Adrenal gland (tissue), 12 donors: Measurements from ENCODE around the gene TBX15. TPM values are rescaled to one million over a fixed set of nuclear protein-coding genes. Genes with fewer than 3 reads are reported as not detected.

Experiments used
- DNase-seq, 7 donors: peaks; one replicate each; pipeline ENCODE4 v3.0.0-alpha.2; 2019 to 2020
- H3K27ac ChIP-seq, 5 donors: fragments of 200-600 bp; sonication (generic) in 4 of 5; 1 replicate in 3 of 5; 2 replicates in 2 of 5; pipeline versions ENCODE4 v1.5.1 to v1.8.0; 2016 to 2020; ENCODE audit warnings: mild to moderate bottlenecking in 1 of 5
- H3K27me3 ChIP-seq: fragments of 200-600 bp; 2 replicates; pipeline ENCODE4 v1.8.0; 2021
- H3K36me3 ChIP-seq, 2 donors: fragments of 200-600 bp; replicated peaks in 1 of 2; 1 replicate in 1 of 2; 2 replicates in 1 of 2; pipeline versions ENCODE4 v1.5.1 to v1.8.0; 2018 to 2022
- H3K4me1 ChIP-seq, 2 donors: fragments of 200-600 bp; replicated peaks in 1 of 2; 1 replicate in 1 of 2; 2 replicates in 1 of 2; pipeline versions ENCODE4 v1.5.1 to v1.8.0; 2018 to 2021
- H3K4me3 ChIP-seq, 4 donors: fragments of 200-600 bp; sonication (generic) in 3 of 4; one replicate each; pipeline ENCODE4 v1.5.1; 2016 to 2018
- H3K9me3 ChIP-seq, 3 donors: fragments of 200-600 bp; sonication (generic) in 1 of 3; replicated peaks in 1 of 3; 1 replicate in 2 of 3; 2 replicates in 1 of 3; pipeline versions ENCODE4 v1.5.1 to v1.8.0; 2016 to 2021
- CTCF ChIP-seq, 6 experiments: fragments of 450-650 bp in 4 of 6; fragments of 200-600 bp in 2 of 6; sonication (generic) in 1 of 6; IDR thresholded peaks; 1 replicate in 5 of 6; 2 replicates in 1 of 6; pipeline versions ENCODE4 v1.5.1 to v1.8.0; 2016 to 2021; ENCODE audit warnings: antibody characterized with exemption in 6 of 6, mild to moderate bottlenecking in 2 of 6, moderate library complexity in 1 of 6
- POLR2A ChIP-seq, 2 donors: fragments of 450-650 bp; IDR thresholded peaks; one replicate each; pipeline ENCODE4 v1.6.1; 2017; ENCODE audit warnings: antibody characterized with exemption in 2 of 2, mild to moderate bottlenecking in 2 of 2, moderate library complexity in 1 of 2
- WGBS, 4 donors: extraction: QIAGEN DNeasy Blood & Tissue Kit in 2 of 4; methylation state at CpG; one replicate each; pipeline versions ENCODE4 v1.1.5 to v1.1.7; 2013 to 2017; 5-methylcytosine and 5-hydroxymethylcytosine counted together
- intact Hi-C, 2 donors: fragments of 100-400 bp; cut with DNase I; formaldehyde crosslinking; loops; one replicate each; pipeline versions ENCODE4 v1.14.1 to v1.15.0; 2022 to 2023
- polyA plus RNA-seq, 3 donors: library from polyadenylated mRNA; stranded (reverse); fragments of 200-250 nt in 2 of 3; fragments of 350-450 nt in 1 of 3; fragmentation: Illumina TruSeq in 1 of 3; extraction: RNeasy Lipid Tissue Mini Kit (QIAGEN cat#74804) in 1 of 3; gene quantifications; one replicate each; pipeline ENCODE4 v1.2.3, GENCODE V29; 2013 to 2014
- total RNA-seq, 9 donors: library from RNA; depleted of rRNA in 4 of 9; stranded (reverse); fragments of >200 nt in 4 of 9; fragments of 120-200 nt in 1 of 9; fragmentation: NEBNext Ultra II Directional in 1 of 9; extraction: Animal tissue kit (Norgen Biotek cat#: 25700) in 1 of 9; gene quantifications; one replicate each; pipeline versions ENCODE4 v1.1.0 to v1.2.4, GENCODE V29; 2013 to 2023
- donor health status: healthy with polysubstance abuse.
- donor health status: Bipolar disorder and iron deficiency.
- donor health status: DM: yes; HTN: yes; CAD: no.
- donor health status: DM: no; HTN: no; CAD: no.
- donor health status: DM: no; HTN: no; CAD: no.
- donor health status: DM: yes; HTN: yes; CAD: no.

TBX15 gene
- total and polyA plus RNA-seq, 12 donors, result 0.06 to 0.48 (median 0.15) TPM; not detected in 2

- intact Hi-C loops, result no loop called here
- Histone ChIP-seq H3K4me3 (no peak overlapping the region), H3K4me1 (no peaks in the 10 kb centered on the region), H3K9me3 (no peaks in the 10 kb centered on the region), H3K27me3 (no peaks in the 10 kb centered on the region), H3K27ac (no peak overlapping the region), H3K36me3 (no peaks in the 10 kb centered on the region)
- 43 to 51% (median 50%) methylated on average over 6 of the region's 6 CpGs for WGBS, 4 donors
- TF ChIP-seq POLR2A (IDR thresholded peaks at IDR 0.05) (no peak), CTCF (IDR thresholded peaks at IDR 0.05) (no peak)
- DNase-seq, result no peak
Observed at GRCh38 chr1:118905196-118905595, 82.9 kb downstream of the TBX15 start.

DNA sequence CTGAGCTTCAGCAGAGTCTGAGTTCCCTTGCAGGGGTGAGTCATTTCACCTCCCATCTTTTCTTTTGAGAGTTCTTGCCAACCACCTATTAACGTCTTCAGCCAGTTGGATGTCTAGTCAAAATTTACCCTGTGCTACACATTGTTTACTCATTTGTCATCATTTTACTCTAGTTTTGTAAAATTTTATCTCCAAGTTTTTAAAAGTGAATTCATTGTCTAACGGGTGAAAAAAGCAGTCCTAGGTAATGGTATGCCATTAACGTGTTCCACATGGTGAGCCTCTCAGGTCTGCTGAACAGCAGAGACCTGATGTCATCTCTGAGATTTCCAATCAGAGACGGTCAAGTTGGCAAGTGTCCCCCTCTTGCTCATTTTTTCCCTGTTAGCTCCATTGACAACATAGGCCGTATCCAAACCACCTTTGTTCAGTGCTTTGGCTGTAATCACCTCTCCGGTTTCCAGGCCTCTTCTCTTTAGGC is 85.4 kb downstream of the TBX15 start:
- 74 to 84% (median 78%) methylated on average over 6 of the region's 6 CpGs for WGBS, 4 donors
- DNase-seq, result no peak
- TF ChIP-seq POLR2A (IDR thresholded peaks at IDR 0.05), result no peak
- TF ChIP-seq CTCF (IDR thresholded peaks at IDR 0.05), result no peak
- Histone ChIP-seq H3K27ac (no peak overlapping the region), H3K27me3 (no peaks in the 10 kb centered on the region), H3K4me3 (no peak overlapping the region), H3K36me3 (no peaks in the 10 kb centered on the region), H3K9me3 (no peaks in the 10 kb centered on the region), H3K4me1 (no peaks in the 10 kb centered on the region)
- intact Hi-C loops, result no loop called here

DNA sequence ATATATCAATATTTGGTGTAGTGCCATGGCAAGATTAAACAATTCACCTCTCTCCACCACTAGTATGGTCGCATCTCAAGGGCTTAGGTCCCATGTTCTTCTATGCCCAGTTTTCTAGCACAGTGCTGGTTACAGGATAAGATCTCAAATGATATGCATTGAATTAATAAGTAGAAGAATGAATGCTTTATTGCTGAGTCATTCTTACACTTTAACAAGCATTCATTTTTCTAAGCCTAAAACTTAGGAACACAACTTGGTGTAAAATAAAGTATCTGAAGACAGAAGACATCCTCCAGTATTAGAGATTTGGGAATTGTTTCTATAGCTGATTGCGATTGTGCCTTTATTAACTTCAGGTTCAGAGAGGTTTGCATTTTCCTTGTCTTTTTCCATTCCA is 85.8 kb downstream of the TBX15 start:
- no peaks in the 10 kb centered on the region for H3K4me1 ChIP-seq
- H3K4me3 ChIP-seq, result no peak overlapping the region
- intact Hi-C loops, result no loop called here
- TF ChIP-seq POLR2A (IDR thresholded peaks at IDR 0.05), result no peak
- TF ChIP-seq CTCF (IDR thresholded peaks at IDR 0.05), result no peak
- WGBS, 4 donors, result 78 to 87% (median 84%) methylated on average over 2 of the region's 2 CpGs
- DNase-seq, result no peak
- H3K9me3 ChIP-seq, result no peaks in the 10 kb centered on the region
- no peaks in the 10 kb centered on the region for H3K27me3 ChIP-seq
- H3K27ac ChIP-seq, result no peak overlapping the region
- no peaks in the 10 kb centered on the region for H3K36me3 ChIP-seq

DNA sequence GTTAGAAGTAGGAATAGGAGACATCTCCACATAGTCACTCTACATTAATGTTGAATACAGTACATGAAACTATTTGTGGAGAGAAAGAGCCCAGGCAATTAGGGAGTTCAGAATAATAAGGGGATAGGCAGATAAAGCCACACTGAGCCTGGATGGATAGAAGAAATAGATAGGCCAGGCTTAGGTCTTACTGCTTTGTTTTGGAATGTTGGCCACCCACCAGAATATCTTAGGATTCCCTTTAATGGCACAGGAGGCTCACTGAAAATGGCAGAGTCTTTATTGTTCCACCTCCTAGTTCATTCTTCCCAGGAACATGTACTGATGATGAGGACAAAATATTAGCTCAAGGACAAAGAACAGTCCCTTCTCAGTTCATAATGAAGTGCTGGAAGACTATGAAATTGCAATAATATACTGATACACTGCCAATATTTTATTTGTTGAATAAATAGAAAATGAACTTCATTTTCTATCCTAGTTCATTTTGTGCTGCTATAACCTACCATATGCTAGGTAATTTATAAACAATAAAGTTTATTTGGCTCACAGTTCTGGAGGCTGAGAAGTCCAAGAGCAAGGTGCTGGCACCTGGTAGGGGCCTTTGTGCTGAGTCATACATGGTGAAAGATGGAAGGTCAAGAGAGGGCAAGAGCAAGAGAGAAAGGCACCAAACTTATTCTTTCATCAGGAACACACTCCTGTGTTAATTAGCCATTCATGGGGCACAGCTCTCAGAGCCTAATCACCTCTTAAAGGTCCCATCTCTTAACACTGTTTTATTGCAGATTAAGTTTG is 87.3 kb downstream of the TBX15 start:
- Histone ChIP-seq H3K4me3 (no peak overlapping the region), H3K27ac (no peak overlapping the region), H3K4me1 (no peaks in the 10 kb centered on the region), H3K36me3 (no peaks in the 10 kb centered on the region), H3K9me3 (no peaks in the 10 kb centered on the region), H3K27me3 (no peaks in the 10 kb centered on the region)
- no peak for DNase-seq
- no peak for TF ChIP-seq POLR2A (IDR thresholded peaks at IDR 0.05)
- no peak for TF ChIP-seq CTCF (IDR thresholded peaks at IDR 0.05)
- intact Hi-C loops, result no loop called here
